Skeletal muscle satellite cell (primary cell): ENCODE results near the gene CYB561D1.

ENCODE experiments used
- H3K27me3 ChIP-seq: 2 replicates; pipeline ENCODE4 v1.7.0; 2013; ENCODE audit warnings: low read length; ENCODE audit not compliant: control insufficient read depth, insufficient read depth
- H3K36me3 ChIP-seq: 2 replicates; pipeline ENCODE4 v1.7.0; 2013; ENCODE audit warnings: mild to moderate bottlenecking, control low read depth, low read length; ENCODE audit not compliant: insufficient read depth
- H3K4me1 ChIP-seq: 2 replicates; pipeline ENCODE4 v1.7.0; 2013; ENCODE audit warnings: low read length; ENCODE audit not compliant: control insufficient read depth, insufficient read depth
- H3K4me2 ChIP-seq: 2 replicates; pipeline ENCODE4 v1.7.0; 2013; ENCODE audit warnings: mild to moderate bottlenecking, low read length
- H3K4me3 ChIP-seq: 2 replicates; pipeline ENCODE4 v1.7.0; 2013; ENCODE audit warnings: low read length
- H3K9ac ChIP-seq: 2 replicates; pipeline ENCODE4 v1.7.0; 2013; ENCODE audit warnings: mild to moderate bottlenecking, low read depth, low read length, moderate library complexity
- H3K9me3 ChIP-seq: replicated peaks from 2 replicates; pipeline ENCODE4 v1.7.0; 2013; ENCODE audit warnings: mild to moderate bottlenecking, control low read depth, low read length

The CYB561D1 gene

DNA sequence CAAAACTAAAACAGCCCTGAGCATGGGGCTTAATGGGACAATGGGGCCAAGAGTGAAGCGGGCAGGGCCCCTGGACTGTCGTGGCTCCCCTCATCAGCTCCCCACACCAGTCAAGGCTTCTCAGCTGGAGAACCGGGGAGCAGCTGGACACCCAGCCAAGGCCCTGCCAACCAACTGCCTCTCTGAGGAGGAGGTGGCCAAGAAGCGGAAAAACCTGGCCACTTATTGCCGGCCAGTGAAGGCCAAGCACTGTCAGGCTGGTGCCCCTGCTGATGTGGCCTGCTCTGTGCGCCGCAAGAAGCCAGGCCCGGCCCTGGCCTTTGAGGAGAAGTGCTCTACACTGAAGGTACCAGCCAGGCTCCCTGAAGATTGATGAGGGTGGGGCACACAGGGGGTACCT lies 2.5 kb upstream of the CYB561D1 start:
- Histone ChIP-seq H3K27me3 (no peaks in the 10 kb centered on the region), H3K36me3 (peaks cover 40% of the 10 kb centered on the region), H3K4me3 (no peak overlapping the region), H3K9ac (no peak overlapping the region), H3K4me1 (peaks cover 12% of the 10 kb centered on the region), H3K4me2 (no peak overlapping the region), H3K9me3 (no peaks in the 10 kb centered on the region)

DNA sequence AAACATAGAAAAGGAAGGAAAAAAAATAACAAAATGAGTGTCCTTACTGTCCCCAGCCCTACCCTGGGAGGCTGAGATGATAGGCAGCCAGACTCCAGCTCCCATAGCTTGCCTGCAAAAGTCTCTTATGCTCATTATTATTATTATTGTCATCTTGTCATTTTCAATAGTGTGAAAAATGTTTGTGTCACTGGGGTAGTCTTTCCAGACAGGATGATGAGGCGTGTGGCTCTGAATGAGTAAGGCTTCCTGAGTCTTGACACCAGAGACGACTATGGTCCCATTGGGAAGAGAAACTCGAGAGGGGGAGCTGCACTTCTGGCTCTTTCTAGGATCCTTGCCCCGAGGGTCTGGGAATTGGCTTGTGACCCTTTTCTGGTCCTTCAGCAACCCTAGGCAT lies 1.1 kb upstream of the CYB561D1 start:
- no peaks in the 10 kb centered on the region for H3K27me3 ChIP-seq
- peaks cover 38% of the 10 kb centered on the region for H3K36me3 ChIP-seq
- no peak overlapping the region for H3K4me3 ChIP-seq
- peaks cover 12% of the 10 kb centered on the region for H3K4me1 ChIP-seq
- no peak overlapping the region for H3K9ac ChIP-seq
- no peak overlapping the region for H3K4me2 ChIP-seq
- no peaks in the 10 kb centered on the region for H3K9me3 ChIP-seq

DNA sequence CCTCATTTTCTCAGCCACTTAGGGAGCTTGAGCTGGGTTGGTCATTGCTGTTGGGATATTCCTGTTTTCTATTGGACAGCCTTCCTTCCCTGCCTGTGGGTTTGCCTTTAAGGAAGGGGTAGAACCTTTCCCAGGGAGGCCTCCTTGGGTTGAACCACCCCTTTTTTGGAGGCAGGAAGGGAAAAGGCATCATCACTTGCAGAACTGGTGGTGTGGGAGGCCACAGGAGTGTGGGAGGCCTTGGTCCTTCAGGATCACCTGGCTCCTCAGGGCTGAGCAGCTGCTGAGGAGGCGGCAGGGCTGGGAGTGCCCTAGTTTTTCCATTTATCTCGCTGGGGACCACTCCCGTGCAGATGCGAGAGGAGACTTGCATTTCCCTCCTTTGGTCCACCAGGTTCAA lies 667 bp upstream of the CYB561D1 start:
- peaks cover 15% of the 10 kb centered on the region for H3K4me1 ChIP-seq
- H3K9ac ChIP-seq, result peak overlapping the region; percentile 79

DNA sequence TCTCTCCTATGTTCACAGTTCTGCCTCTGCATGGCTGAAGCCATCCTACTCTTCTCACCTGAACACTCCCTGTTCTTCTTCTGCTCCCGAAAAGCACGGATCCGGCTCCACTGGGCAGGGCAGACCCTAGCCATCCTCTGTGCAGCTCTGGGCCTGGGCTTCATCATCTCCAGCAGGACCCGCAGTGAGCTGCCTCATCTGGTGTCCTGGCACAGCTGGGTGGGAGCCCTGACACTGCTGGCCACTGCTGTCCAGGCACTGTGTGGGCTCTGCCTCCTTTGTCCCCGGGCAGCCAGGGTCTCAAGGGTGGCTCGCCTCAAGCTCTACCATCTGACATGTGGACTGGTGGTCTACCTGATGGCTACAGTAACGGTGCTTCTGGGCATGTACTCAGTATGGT lies 1.8 kb downstream of the CYB561D1 start:
- Histone ChIP-seq H3K4me2 (no peak overlapping the region), H3K4me3 (no peak overlapping the region), H3K9me3 (no peaks in the 10 kb centered on the region), H3K9ac (no peak overlapping the region), H3K27me3 (no peaks in the 10 kb centered on the region), H3K4me1 (peaks cover 30% of the 10 kb centered on the region), H3K36me3 (peaks cover 31% of the 10 kb centered on the region)

More for the DNA sequence above, 667 bp upstream of the CYB561D1 start:
- peak overlapping the region; percentile 68 for H3K4me2 ChIP-seq
- peaks cover 35% of the 10 kb centered on the region for H3K36me3 ChIP-seq
- no peaks in the 10 kb centered on the region for H3K27me3 ChIP-seq
- no peak overlapping the region for H3K4me3 ChIP-seq
- H3K9me3 ChIP-seq, result no peaks in the 10 kb centered on the region

DNA sequence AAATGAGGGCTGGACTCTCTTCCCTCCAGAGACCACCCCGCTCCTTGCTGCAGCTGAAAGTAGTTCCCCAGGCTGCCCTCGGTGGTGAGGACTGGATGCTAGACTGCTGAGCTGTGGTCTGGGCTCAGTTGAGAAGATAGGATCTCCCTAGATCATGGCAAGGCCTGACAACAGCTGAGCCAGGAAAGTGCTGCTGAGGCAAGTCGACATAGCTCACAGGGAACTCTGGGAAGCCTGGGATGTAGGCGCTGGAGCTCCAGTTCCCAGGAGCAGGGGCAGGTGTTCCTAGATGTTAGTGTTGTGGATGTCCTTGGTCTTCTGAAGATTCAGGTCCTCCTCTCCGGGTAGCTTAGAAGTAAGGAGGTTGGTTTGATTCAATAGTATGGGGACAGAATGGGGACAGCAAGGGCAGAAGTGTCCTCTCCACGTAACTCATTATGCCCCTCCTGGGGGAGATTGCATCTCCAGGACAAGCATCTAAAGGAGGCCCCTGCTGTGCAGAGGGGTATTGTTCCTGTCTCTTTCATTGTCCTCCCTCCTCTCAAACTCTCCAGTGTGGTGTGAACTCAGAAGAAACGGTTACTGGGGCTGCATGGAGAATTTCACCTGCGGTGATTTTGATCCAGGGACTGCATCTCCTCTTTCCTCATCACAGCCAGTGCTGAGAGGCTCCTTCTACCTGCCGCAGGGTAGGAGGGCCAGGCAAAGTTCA lies 3.7 kb downstream of the CYB561D1 start:
- H3K4me3 ChIP-seq, result no peak overlapping the region
- H3K9ac ChIP-seq, result no peak overlapping the region
- no peaks in the 10 kb centered on the region for H3K27me3 ChIP-seq
- peaks cover 28% of the 10 kb centered on the region for H3K36me3 ChIP-seq
- no peak overlapping the region for H3K4me2 ChIP-seq
- no peaks in the 10 kb centered on the region for H3K9me3 ChIP-seq
- peaks cover 30% of the 10 kb centered on the region for H3K4me1 ChIP-seq

DNA sequence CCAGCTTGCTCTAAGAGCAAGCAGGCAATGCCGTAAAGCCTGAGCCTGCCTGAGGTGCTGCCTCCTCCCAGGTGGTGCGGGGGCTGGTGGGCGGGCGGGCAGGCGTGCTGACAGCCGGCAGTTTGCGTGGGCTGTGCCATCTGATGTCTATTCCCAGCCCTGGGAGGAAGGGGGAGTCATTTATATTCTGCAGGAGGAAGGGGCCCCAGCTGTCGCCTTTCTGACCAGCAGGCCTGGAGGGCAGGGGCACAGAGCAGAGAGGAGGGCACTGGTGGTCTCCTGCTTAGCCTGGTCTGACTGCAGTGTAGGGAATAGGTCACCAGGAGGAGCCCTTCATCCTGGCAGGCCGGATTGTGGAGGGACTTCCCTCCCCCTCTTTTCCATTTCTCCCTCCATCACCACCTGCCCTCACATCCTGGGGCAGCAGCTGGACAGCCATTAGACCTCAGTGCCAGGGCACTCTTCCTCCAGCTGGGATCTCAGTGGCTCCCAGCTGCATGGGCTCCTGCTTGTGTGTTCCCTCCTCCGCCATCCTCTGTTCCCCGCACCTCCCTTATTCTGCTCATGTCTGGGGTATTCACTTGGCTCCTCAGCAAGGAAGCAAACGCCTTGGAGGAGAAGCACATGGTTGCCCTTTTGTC lies 4.4 kb downstream of the CYB561D1 start:
- H3K4me3 ChIP-seq, result no peak overlapping the region
- no peak overlapping the region for H3K9ac ChIP-seq
- H3K4me1 ChIP-seq, result peaks cover 30% of the 10 kb centered on the region
- H3K27me3 ChIP-seq, result no peaks in the 10 kb centered on the region
- H3K9me3 ChIP-seq, result no peaks in the 10 kb centered on the region
- H3K4me2 ChIP-seq, result no peak overlapping the region
- H3K36me3 ChIP-seq, result peaks cover 31% of the 10 kb centered on the region

DNA sequence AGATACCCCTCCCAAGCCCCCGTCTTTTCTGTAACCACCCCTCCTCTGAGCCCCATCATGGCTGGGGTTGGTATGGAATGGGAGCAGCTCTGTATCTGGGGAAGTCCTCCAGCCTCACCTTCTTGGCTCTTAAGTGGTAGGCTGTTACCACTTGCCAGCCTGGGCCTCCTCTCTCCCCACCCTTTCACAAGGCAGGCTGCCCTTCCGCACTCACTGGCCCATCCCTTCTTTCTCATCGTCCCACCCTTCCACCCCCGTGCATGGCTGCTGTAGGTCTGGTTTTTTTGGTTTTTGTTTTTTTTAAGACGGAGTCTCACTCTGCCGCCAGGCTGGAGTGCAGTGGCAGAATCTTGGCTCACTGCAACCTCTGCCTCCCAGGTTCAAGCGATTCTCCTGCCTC lies 5.2 kb downstream of the CYB561D1 start:
- Histone ChIP-seq H3K4me2 (peak overlapping the region; percentile 30), H3K36me3 (peaks cover 31% of the 10 kb centered on the region), H3K4me1 (peaks cover 26% of the 10 kb centered on the region), H3K27me3 (no peaks in the 10 kb centered on the region), H3K9ac (no peak overlapping the region), H3K9me3 (no peaks in the 10 kb centered on the region), H3K4me3 (no peak overlapping the region)

DNA sequence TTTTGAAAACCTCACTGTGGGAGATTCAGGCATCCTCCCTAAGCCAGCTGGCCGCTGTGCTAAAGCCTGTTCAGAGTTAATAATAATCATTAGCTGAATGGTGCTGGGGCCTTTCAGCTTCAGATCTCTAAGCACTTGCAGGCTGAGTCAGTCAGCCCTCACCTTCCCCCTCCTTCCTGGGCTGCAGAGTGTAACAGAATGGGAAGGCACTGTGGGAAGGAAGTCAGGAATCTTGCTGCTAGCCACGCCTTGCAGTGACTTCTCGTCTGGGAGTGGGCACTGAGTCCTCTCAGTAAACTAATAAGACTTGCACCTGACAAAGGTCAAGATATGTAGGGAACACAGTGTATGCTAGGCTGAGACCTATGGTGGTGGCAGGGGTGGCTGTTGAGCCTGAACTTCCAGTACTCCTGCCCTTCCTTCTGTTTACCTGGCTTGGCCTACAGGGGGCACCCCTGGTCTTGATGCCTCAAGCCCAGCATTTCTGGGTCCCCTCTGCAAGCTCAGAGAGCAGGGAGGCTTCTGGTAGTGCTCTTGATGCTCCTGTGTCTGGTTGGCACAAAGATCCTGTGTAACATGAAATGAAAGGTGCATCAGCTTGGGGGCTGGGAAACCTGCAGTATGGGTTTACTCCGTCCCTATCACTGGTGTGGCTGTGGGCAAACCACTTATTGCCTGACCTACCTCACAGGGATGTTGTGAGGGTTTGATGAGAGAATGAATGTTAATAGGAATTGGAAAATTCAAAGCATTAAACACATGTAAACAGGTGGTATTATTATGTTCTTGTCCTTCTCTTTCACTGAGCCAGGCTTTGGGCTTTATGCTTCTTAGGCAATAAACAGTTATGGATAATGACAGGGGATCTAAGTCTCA lies 6.0 kb downstream of the CYB561D1 start:
- Histone ChIP-seq H3K4me2 (no peak overlapping the region), H3K27me3 (no peaks in the 10 kb centered on the region), H3K4me1 (peaks cover 21% of the 10 kb centered on the region), H3K4me3 (no peak overlapping the region), H3K9me3 (no peaks in the 10 kb centered on the region), H3K36me3 (peaks cover 31% of the 10 kb centered on the region), H3K9ac (no peak overlapping the region)

DNA sequence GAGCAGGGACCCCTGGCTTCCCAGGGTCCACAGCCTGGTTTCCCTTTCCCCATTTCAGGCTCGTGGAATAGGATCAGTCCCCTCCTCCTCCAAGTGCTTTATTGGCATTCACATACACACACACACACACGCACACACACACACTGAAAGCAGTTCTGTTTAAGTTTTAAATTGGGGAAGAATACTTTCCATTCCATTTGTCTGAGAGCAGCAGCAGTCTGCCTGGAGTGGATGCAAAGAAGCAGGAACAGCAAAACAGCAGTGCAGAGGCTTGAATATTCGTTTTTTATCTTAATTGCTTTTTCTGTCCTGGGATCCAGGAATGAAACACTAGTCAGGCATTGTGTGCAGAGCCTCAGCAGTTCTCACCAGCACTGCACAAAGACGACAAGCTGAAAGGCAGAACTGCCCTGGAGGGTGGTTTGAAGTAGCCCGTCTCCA lies 7.1 kb downstream of the CYB561D1 start:
- Histone ChIP-seq H3K4me2 (no peak overlapping the region), H3K27me3 (no peaks in the 10 kb centered on the region), H3K4me3 (no peak overlapping the region), H3K9ac (no peak overlapping the region), H3K9me3 (no peaks in the 10 kb centered on the region), H3K4me1 (peaks cover 18% of the 10 kb centered on the region), H3K36me3 (peaks cover 26% of the 10 kb centered on the region)

DNA sequence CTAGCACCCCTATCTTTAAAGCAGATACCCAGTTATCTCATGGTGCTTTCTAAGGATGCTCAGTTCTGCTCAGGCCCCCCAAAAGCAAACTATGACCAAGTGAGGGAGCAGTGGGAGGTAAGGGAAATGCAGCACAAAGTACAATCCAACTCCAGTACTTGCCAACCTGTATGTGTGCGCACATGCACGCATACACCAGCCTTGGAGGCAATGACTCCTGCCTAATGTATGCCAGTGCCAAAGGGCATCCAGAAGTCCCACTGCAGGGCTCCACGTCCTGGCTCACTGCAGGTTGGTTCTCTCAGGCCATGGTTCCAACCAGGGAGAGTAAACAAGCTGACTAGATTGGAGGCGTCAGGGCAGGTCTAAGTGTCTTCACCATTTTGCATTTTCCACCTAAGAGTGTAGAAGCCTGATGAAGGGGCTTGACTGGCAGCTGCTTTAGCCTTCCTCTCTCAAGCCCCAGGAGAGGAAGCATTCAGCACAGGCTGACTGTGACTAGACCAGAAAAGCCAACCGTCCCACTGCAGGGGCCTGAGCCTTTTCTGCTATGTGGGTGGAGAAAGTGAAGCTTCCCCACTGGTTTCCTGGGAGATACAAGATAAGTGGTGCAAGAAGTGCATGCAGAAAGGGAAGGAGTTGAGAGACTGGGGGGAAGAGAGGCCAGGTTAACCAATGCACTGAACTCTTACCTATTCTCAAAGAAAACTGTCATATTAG lies 7.9 kb downstream of the CYB561D1 start:
- no peak overlapping the region for H3K4me3 ChIP-seq
- no peak overlapping the region for H3K4me2 ChIP-seq
- peaks cover 18% of the 10 kb centered on the region for H3K4me1 ChIP-seq
- no peak overlapping the region for H3K9ac ChIP-seq
- peaks cover 18% of the 10 kb centered on the region for H3K36me3 ChIP-seq
- H3K27me3 ChIP-seq, result no peaks in the 10 kb centered on the region
- H3K9me3 ChIP-seq, result no peaks in the 10 kb centered on the region

DNA sequence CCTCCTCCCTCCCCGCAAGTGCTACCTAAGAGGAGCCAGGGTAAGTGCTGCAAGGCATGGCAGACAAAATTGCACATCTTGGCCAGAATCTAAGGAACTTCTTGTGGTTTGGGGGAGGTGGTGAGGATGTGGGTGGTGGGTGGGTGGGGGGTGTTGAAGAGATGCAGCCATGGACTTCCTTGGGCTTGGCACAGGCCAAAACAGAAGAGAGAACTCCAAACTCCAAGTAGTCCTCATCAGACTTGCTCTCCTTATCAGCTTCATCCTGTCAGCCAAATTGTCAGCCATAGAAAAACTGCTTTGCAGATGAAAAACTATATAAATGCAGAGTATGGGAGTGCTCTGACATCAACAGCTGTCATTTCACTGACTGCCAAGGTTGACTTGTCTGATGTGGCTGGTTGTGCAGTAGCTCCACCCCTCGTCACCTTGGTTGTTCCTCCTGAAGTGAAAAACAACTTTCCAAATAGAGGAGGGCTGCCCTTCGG lies 8.5 kb downstream of the CYB561D1 start:
- H3K9ac ChIP-seq, result no peak overlapping the region
- peaks cover 18% of the 10 kb centered on the region for H3K4me1 ChIP-seq
- peaks cover 4% of the 10 kb centered on the region for H3K27me3 ChIP-seq
- H3K4me3 ChIP-seq, result no peak overlapping the region
- H3K36me3 ChIP-seq, result peaks cover 16% of the 10 kb centered on the region
- no peaks in the 10 kb centered on the region for H3K9me3 ChIP-seq
- H3K4me2 ChIP-seq, result no peak overlapping the region
